AG04450 (cell line): ENCODE measurements around the gene CBX5. TPM values are rescaled to one million over a fixed set of nuclear protein-coding genes. Genes with fewer than 3 reads are reported as not detected.
"Not testable (repeated sequence)": the region's sequence is repeated elsewhere in the genome, so short reads cannot be mapped to it uniquely, and the experiment has no call there.

Experiments used
- CTCF ChIA-PET: fragments of 300-600, 350-600 bp; formaldehyde crosslinking; extraction: SDS; loops from one replicate; lab custom pipeline; 2022; ENCODE audit warnings: antibody characterized with exemption, inconsistent platforms; lab: Charles Lee
- POLR2A ChIA-PET: fragments of 350-600 bp; formaldehyde crosslinking; extraction: SDS; loops from one replicate; lab custom pipeline; 2021; ENCODE audit warnings: antibody characterized with exemption, inconsistent platforms; lab: Yijun Ruan, JAX
- DNase-seq: peaks from one replicate; pipeline ENCODE4 v3.0.0-alpha.2; 2011; ENCODE audit warnings: low read depth, low spot score
- H3K27ac ChIP-seq: one replicate; pipeline ENCODE4 v1.5.1; 2012; ENCODE audit warnings: low read depth, low read length, control low read depth
- H3K27me3 ChIP-seq: one replicate; pipeline ENCODE4 v1.6.0; 2012; ENCODE audit warnings: low read length; ENCODE audit not compliant: control insufficient read depth, insufficient read depth
- H3K4me3 ChIP-seq: 2 replicates; pipeline ENCODE4 v1.5.1; 2011; ENCODE audit warnings: mild to moderate bottlenecking, low read depth, low read length, control low read depth
- H3K9me3 ChIP-seq: 2 replicates; pipeline ENCODE4 v1.5.1; 2012; ENCODE audit warnings: low read length; ENCODE audit not compliant: control insufficient read depth, insufficient read depth
- polyA plus RNA-seq: library from polyadenylated mRNA; depleted of rRNA; stranded (reverse); fragments of >200 nt; gene quantifications from 2 replicates; pipeline ENCODE4 v1.2.3, GENCODE V29; 2011
- TF ChIP-seq, protein P1 (sequence below): IDR thresholded peaks from 2 replicates; pipeline ENCODE4 v1.5.1; 2011; ENCODE audit warnings: low read depth, low read length, control low read depth, inconsistent platforms

CBX5 gene
- polyA plus RNA-seq, 1 experiment = 62.3 TPM

DNA sequence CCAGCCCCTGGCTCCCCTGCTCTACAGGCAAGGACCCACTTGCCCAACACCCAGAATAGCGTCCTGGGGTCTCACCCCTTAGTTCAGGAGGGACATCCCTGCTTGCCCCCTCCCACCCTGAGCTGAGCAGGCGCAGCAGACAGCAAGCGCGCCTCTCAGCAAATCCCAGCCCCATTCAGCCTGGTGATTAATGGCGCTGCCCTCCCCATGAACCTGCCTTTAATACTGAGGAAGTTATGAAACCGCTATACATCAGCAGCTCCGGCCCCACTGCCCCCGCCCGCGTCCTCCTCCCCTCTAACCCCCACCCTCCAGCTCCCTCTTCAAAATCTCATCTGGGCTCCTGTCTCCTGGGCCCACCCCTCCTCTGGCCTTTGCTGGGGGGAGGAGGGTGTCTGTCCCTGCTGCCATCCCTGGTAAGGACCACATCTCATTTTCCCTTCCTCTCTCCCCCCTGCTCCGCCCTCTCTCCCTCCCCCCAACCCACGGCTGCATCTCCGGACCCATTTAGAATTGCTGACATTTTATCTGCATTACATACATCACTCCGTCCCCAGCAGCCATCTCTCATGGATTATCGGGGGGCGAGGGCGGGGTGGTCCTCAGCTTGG is 84.1 kb downstream of the CBX5 start:
- ChIA-PET CTCF (interaction anchor here (1.0 to 7.0 kb wide), 6 partner anchors 11 to 452 kb away, joined by 3 to 69 read pairs (median 5); no protein-coding TSS in a partner anchor), POLR2A (no interaction called here)
- Histone ChIP-seq H3K27ac (no peak overlapping the region), H3K4me3 (peak overlapping the region; percentile 31; the same call in 1 of the 2 replicates), H3K27me3 (peaks cover 16% of the 10 kb centered on the region), H3K9me3 (no peaks in the 10 kb centered on the region)
- no peak for DNase-seq
- TF ChIP-seq, protein P1, sequence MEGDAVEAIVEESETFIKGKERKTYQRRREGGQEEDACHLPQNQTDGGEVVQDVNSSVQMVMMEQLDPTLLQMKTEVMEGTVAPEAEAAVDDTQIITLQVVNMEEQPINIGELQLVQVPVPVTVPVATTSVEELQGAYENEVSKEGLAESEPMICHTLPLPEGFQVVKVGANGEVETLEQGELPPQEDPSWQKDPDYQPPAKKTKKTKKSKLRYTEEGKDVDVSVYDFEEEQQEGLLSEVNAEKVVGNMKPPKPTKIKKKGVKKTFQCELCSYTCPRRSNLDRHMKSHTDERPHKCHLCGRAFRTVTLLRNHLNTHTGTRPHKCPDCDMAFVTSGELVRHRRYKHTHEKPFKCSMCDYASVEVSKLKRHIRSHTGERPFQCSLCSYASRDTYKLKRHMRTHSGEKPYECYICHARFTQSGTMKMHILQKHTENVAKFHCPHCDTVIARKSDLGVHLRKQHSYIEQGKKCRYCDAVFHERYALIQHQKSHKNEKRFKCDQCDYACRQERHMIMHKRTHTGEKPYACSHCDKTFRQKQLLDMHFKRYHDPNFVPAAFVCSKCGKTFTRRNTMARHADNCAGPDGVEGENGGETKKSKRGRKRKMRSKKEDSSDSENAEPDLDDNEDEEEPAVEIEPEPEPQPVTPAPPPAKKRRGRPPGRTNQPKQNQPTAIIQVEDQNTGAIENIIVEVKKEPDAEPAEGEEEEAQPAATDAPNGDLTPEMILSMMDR = no peak

DNA sequence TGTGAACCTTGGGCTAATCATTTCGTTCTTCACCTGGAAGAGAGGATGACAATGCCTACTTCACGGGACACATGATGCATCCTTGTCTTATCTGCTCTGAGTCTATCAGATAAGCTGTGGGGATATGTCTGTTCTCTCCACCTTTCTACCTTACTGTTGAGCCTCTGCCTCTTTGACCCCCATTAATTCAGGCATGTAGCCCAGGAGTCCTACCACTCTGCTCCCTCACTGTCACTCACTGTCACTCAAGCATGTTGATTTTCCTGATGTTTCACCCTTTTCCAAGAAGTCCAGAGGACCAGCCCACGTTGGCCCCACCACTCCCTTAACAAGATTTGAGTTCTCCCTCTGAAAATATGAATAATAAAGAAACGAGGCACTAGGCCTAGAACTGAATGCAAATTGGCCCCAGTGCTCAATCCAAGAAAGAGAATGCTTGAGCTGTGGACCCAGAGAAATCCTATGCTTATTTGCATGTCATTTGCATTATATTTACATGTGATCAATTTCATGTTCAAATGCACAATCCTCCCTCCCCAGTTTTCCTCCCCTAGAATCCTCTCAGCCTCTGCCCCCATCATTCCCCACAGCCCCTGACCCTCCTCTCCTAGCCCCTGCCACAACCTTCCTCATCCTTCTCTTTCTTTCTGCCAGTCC is 84.7 kb downstream of the CBX5 start:
- POLR2A ChIA-PET = no interaction called here
- Histone ChIP-seq H3K4me3 (peak overlapping the region; percentile 17; the same call in 1 of the 2 replicates), H3K27ac (no peak overlapping the region), H3K27me3 (peaks cover 13% of the 10 kb centered on the region), H3K9me3 (no peaks in the 10 kb centered on the region)
- CTCF ChIA-PET = interaction anchor here (1.0 to 7.0 kb wide), 7 partner anchors 12 to 451 kb away, joined by 3 to 69 read pairs (median 5); no protein-coding TSS in a partner anchor
- TF ChIP-seq, protein P1 = no peak
- DNase-seq = no peak

DNA sequence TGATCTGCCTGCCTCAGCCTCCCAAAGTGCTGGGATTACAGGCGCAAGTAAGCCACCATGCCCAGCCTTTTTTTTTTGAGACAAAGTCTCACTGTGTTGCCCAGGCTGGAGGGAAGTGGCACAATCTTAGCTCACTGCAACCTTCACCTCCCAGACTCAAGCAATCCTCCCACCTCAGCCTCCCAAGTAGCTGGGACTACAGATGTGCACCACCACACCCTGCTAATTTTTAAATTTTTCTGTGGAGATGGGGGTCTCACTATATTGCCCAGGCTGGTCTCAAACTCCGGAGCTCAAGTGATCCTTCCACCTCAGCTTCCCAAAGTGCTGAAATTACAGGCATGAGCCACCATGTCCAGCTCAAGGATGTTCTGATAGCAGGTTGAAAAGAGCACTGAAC is 85.3 kb downstream of the CBX5 start:
- CTCF ChIA-PET = interaction anchor here (1.6 to 7.0 kb wide), 5 partner anchors 13 to 451 kb away, joined by 4 to 69 read pairs (median 11); no protein-coding TSS in a partner anchor

DNA sequence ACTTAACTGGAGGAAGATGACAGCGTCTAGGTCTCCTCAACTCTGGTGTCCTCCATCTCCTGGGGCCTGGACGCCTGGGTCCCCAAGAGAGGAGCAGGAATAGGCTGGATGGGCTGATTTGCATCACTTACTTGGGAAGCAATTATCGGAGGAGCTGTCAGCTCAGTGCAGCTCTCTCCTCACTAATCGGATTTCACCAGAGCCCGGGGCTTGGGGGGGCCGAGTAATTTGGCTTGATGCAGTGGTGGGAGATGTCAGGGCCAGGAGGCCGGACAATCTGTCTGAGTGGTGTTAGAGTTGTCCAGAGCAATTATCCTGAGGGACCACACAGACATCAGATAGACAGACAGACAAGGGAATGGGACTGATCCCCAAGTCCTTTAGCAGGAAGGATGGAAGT is 86.5 kb downstream of the CBX5 start:
- CTCF ChIA-PET = interaction anchor here (0.5 to 7.8 kb wide), 8 partner anchors 7 to 1365 kb away, joined by 3 to 95 read pairs (median 22); partner anchors contain the start of gene HOXC8
- DNase-seq = no peak

More for the DNA sequence above, 85.3 kb downstream of the CBX5 start:
- H3K4me3 ChIP-seq, DNase-seq, H3K27ac ChIP-seq, POLR2A ChIA-PET, H3K9me3 ChIP-seq: not testable (repeated sequence)
- peaks cover 13% of the 10 kb centered on the region for H3K27me3 ChIP-seq

DNA sequence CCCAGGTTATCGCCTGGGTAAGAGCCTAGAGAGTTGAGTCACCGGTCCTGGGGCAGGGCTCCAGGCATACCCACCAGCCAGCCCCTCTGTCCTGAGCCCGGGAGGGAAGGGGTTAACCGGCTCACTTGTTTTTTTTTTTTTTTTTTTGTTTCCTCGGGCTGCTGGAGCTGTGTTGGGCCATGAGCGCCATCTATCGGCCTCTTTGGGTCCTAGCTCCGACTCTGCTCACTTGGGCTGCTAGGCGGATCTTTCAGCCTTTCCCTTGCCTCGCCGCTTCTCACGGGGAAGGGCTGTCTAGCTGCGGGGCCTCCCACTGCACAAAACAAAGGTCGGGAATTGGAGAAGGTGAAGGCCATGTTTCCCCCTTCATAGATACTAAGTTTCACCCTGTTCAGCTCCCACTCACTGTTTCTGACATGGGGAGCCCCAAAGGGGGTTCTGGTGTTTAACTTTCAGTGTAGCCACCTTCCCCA is 88.3 kb downstream of the CBX5 start:
- ChIA-PET POLR2A (interaction anchor here (0.5 to 0.7 kb wide), 5 partner anchors 175 to 1830 kb away, joined by 3 to 6 read pairs (median 3); partner anchors contain the start of gene HOXC8), CTCF (interaction anchor here (0.6 to 7.8 kb wide), 20 partner anchors 9 to 491 kb away, joined by 3 to 95 read pairs (median 4); partner anchors contain the start of genes HOXC5 and HOXC8)
- Histone ChIP-seq H3K27me3 (peaks cover 13% of the 10 kb centered on the region), H3K4me3 (no peak overlapping the region), H3K9me3 (no peaks in the 10 kb centered on the region; the same call in 1 of the 2 replicates), H3K27ac (no peak overlapping the region)
- TF ChIP-seq, protein P1 = peak; percentile 92
- peak; percentile 60 for DNase-seq

More for the DNA sequence above, 86.5 kb downstream of the CBX5 start:
- Histone ChIP-seq H3K27me3 (peaks cover 13% of the 10 kb centered on the region), H3K9me3 (no peaks in the 10 kb centered on the region; the same call in 1 of the 2 replicates), H3K4me3 (no peak overlapping the region), H3K27ac (no peak overlapping the region)
- TF ChIP-seq, protein P1 = no peak
- POLR2A ChIA-PET = no interaction called here
